Measurements from ENCODE around the gene SLC7A10.
A peak's percentile ranks its signal among the peaks of the same experiment; 100 is the strongest.

SLC7A10 gene

GRCh38 chr19:33214596-33214995 is 11.1 kb downstream of the SLC7A10 start:
- H3K9me2 ChIP-seq (replicated peaks; ENCODE audit: insufficient read depth, low read length) = no peaks in the 10 kb centered on the region
- H3K36me3 ChIP-seq (replicated peaks; ENCODE audit: insufficient read depth, low read length) = no peaks in the 10 kb centered on the region
- H3K9me3 ChIP-seq (replicated peaks; ENCODE audit: insufficient read depth, low read length) = no peaks in the 10 kb centered on the region
- H3K27ac ChIP-seq (ENCODE audit: low read length) = no peak overlapping the region
- H3K9ac ChIP-seq (ENCODE audit: low read length) = no peak overlapping the region
- no peak for DNase-seq
- H3K27me3 ChIP-seq (replicated peaks; ENCODE audit: insufficient read depth, low read length) = peaks cover 84% of the 10 kb centered on the region
- no peak overlapping the region for H2AFZ ChIP-seq (ENCODE audit: low read length)
- TF ChIP-seq CTCF (IDR thresholded peaks at IDR 0.05; ENCODE audit: low read length) (peak; percentile 21), EZH2phosphoT487 (IDR thresholded peaks at IDR 0.05; ENCODE audit: low read length) (no peak)
- H3K4me3 ChIP-seq (ENCODE audit: low read length) = no peak overlapping the region
- no peaks in the 10 kb centered on the region for H3F3A ChIP-seq (ENCODE audit: insufficient read depth, low read length)
- H3K4me1 ChIP-seq (ENCODE audit: low read length) = no peaks in the 10 kb centered on the region
- H4K20me1 ChIP-seq (ENCODE audit: insufficient read depth, low read length) = no peaks in the 10 kb centered on the region
- no peaks in the 10 kb centered on the region for H3K79me2 ChIP-seq (ENCODE audit: low read length)
- H3K4me2 ChIP-seq (ENCODE audit: low read depth, low read length) = no peak overlapping the region

- H3K9ac ChIP-seq (ENCODE audit: low read length) = no peak overlapping the region
Observed at GRCh38 chr19:33212436-33213172, 13.0 kb downstream of the SLC7A10 start.

GRCh38 chr19:33211794-33212435 is 13.7 kb downstream of the SLC7A10 start:
- no peak for DNase-seq
- H2AFZ ChIP-seq (ENCODE audit: low read length) = no peak overlapping the region
- no peaks in the 10 kb centered on the region for H4K20me1 ChIP-seq (ENCODE audit: insufficient read depth, low read length)
- H3K9me2 ChIP-seq (replicated peaks; ENCODE audit: insufficient read depth, low read length) = no peaks in the 10 kb centered on the region
- H3K4me1 ChIP-seq (ENCODE audit: low read length) = no peaks in the 10 kb centered on the region
- no peaks in the 10 kb centered on the region for H3F3A ChIP-seq (ENCODE audit: insufficient read depth, low read length)
- H3K4me3 ChIP-seq (ENCODE audit: low read length) = no peak overlapping the region
- TF ChIP-seq EZH2 (optimal IDR thresholded peaks at IDR 0.05; ENCODE audit: low read depth, low read length) (no peak), EZH2phosphoT487 (IDR thresholded peaks at IDR 0.05; ENCODE audit: low read length) (no peak), CTCF (IDR thresholded peaks at IDR 0.05; ENCODE audit: low read length) (no peak)
- H3K27ac ChIP-seq (ENCODE audit: low read length) = no peak overlapping the region
- no peaks in the 10 kb centered on the region for H3K79me2 ChIP-seq (ENCODE audit: low read length)
- peaks cover 66% of the 10 kb centered on the region for H3K27me3 ChIP-seq (replicated peaks; ENCODE audit: insufficient read depth, low read length)
- no peak overlapping the region for H3K4me2 ChIP-seq (ENCODE audit: low read depth, low read length)
- no peaks in the 10 kb centered on the region for H3K9me3 ChIP-seq (replicated peaks; ENCODE audit: insufficient read depth, low read length)
- no peaks in the 10 kb centered on the region for H3K36me3 ChIP-seq (replicated peaks; ENCODE audit: insufficient read depth, low read length)
- no peak overlapping the region for H3K9ac ChIP-seq (ENCODE audit: low read length)

More at GRCh38 chr19:33212436-33213172, 13.0 kb downstream of the SLC7A10 start:
- Histone ChIP-seq H3K36me3 (replicated peaks; ENCODE audit: insufficient read depth, low read length) (no peaks in the 10 kb centered on the region), H3K4me3 (ENCODE audit: low read length) (no peak overlapping the region), H3K27me3 (replicated peaks; ENCODE audit: insufficient read depth, low read length) (peaks cover 73% of the 10 kb centered on the region), H3K9me3 (replicated peaks; ENCODE audit: insufficient read depth, low read length) (no peaks in the 10 kb centered on the region), H3K4me2 (ENCODE audit: low read depth, low read length) (no peak overlapping the region), H2AFZ (ENCODE audit: low read length) (no peak overlapping the region), H3K9me2 (replicated peaks; ENCODE audit: insufficient read depth, low read length) (no peaks in the 10 kb centered on the region), H3K79me2 (ENCODE audit: low read length) (no peaks in the 10 kb centered on the region), H4K20me1 (ENCODE audit: insufficient read depth, low read length) (no peaks in the 10 kb centered on the region), H3K27ac (ENCODE audit: low read length) (no peak overlapping the region), H3F3A (ENCODE audit: insufficient read depth, low read length) (no peaks in the 10 kb centered on the region), H3K4me1 (ENCODE audit: low read length) (no peaks in the 10 kb centered on the region)
- DNase-seq = no peak
- TF ChIP-seq CTCF (IDR thresholded peaks at IDR 0.05; ENCODE audit: low read length) = no peak
- no peak for TF ChIP-seq EZH2 (optimal IDR thresholded peaks at IDR 0.05; ENCODE audit: low read depth, low read length)
- no peak for TF ChIP-seq EZH2phosphoT487 (IDR thresholded peaks at IDR 0.05; ENCODE audit: low read length)

All from MM.1S (cell line).